Measurements from ENCODE around the gene POLR1C. TPM values are rescaled to one million over a fixed set of nuclear protein-coding genes. Genes with fewer than 3 reads are reported as not detected.

Gene POLR1C
- total and polyA plus RNA-seq, 10 of the 15 experiments (the other 5 are each of a cell fraction or from before 2014, with no cell fraction given), result 40.0 to 180 (median 66.2) TPM

DNA sequence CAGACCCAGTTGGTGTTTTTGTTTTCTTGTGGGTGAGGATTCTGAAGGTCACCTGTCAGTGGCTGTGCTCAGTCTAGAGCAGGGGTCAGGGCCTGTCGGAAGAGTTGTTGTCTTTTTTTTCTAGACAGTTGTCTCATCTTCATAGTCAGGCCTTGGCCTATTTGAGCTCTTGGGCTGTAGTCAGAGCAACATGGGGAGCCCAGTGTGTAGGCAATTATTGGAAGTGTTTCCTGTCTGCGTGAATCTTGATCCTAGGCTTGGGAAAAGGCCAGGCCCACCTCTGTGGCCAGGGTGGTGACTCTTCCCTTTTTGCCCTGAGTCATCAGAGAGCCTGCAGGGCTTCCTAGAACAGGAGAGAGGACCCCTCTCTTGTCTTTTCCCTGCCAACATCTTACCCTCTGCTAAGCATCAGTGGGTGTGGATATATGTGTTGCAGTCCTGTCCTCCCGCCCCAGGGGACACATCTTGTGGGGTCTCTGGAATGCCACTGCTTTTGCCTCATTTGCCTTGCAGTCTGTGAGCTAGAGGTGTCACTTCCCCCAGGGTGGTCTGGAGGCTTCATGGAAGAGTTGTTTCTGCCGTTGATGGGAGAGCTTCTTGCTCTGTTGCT is 28.1 kb upstream of the POLR1C start (continued):
- TF ChIP-seq, protein P1, sequence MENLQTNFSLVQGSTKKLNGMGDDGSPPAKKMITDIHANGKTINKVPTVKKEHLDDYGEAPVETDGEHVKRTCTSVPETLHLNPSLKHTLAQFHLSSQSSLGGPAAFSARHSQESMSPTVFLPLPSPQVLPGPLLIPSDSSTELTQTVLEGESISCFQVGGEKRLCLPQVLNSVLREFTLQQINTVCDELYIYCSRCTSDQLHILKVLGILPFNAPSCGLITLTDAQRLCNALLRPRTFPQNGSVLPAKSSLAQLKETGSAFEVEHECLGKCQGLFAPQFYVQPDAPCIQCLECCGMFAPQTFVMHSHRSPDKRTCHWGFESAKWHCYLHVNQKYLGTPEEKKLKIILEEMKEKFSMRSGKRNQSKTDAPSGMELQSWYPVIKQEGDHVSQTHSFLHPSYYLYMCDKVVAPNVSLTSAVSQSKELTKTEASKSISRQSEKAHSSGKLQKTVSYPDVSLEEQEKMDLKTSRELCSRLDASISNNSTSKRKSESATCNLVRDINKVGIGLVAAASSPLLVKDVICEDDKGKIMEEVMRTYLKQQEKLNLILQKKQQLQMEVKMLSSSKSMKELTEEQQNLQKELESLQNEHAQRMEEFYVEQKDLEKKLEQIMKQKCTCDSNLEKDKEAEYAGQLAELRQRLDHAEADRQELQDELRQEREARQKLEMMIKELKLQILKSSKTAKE (IDR thresholded peaks at IDR 0.05; ENCODE audit: low read depth, poor library complexity, severe bottlenecking), result no peak
- TF ChIP-seq IKZF2 (IDR thresholded peaks at IDR 0.05) (no peak), BCL11A (IDR thresholded peaks at IDR 0.05; ENCODE audit: low read depth, low read length) (no peak), ZNF24 (IDR thresholded peaks at IDR 0.05) (no peak), NR2F1 (conservative IDR thresholded peaks at IDR 0.05) (no peak)

- ChIA-PET SMC1A (ENCODE audit: uncharacterized antibody, unreplicated experiment) (interaction anchor here (0.5 to 1.5 kb wide), 3 partner anchors 9 to 125 kb away, joined by 3 read pairs; no protein-coding TSS in a partner anchor), CTCF (interaction anchor here (1.0 kb wide), 1 partner anchor 16 kb away, joined by 5 read pairs; no protein-coding TSS in a partner anchor)
- TF ChIP-seq WRNIP1 (IDR thresholded peaks at IDR 0.05; ENCODE audit: borderline replicate concordance, low read depth, low read length), result no peak
- TF ChIP-seq, protein P2, sequence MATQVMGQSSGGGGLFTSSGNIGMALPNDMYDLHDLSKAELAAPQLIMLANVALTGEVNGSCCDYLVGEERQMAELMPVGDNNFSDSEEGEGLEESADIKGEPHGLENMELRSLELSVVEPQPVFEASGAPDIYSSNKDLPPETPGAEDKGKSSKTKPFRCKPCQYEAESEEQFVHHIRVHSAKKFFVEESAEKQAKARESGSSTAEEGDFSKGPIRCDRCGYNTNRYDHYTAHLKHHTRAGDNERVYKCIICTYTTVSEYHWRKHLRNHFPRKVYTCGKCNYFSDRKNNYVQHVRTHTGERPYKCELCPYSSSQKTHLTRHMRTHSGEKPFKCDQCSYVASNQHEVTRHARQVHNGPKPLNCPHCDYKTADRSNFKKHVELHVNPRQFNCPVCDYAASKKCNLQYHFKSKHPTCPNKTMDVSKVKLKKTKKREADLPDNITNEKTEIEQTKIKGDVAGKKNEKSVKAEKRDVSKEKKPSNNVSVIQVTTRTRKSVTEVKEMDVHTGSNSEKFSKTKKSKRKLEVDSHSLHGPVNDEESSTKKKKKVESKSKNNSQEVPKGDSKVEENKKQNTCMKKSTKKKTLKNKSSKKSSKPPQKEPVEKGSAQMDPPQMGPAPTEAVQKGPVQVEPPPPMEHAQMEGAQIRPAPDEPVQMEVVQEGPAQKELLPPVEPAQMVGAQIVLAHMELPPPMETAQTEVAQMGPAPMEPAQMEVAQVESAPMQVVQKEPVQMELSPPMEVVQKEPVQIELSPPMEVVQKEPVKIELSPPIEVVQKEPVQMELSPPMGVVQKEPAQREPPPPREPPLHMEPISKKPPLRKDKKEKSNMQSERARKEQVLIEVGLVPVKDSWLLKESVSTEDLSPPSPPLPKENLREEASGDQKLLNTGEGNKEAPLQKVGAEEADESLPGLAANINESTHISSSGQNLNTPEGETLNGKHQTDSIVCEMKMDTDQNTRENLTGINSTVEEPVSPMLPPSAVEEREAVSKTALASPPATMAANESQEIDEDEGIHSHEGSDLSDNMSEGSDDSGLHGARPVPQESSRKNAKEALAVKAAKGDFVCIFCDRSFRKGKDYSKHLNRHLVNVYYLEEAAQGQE (IDR thresholded peaks at IDR 0.05; ENCODE audit: low read depth, low read length), result no peak
- TF ChIP-seq, protein P3, sequence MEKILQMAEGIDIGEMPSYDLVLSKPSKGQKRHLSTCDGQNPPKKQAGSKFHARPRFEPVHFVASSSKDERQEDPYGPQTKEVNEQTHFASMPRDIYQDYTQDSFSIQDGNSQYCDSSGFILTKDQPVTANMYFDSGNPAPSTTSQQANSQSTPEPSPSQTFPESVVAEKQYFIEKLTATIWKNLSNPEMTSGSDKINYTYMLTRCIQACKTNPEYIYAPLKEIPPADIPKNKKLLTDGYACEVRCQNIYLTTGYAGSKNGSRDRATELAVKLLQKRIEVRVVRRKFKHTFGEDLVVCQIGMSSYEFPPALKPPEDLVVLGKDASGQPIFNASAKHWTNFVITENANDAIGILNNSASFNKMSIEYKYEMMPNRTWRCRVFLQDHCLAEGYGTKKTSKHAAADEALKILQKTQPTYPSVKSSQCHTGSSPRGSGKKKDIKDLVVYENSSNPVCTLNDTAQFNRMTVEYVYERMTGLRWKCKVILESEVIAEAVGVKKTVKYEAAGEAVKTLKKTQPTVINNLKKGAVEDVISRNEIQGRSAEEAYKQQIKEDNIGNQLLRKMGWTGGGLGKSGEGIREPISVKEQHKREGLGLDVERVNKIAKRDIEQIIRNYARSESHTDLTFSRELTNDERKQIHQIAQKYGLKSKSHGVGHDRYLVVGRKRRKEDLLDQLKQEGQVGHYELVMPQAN (conservative IDR thresholded peaks at IDR 0.05), result no peak
- TF ChIP-seq EZH2 (IDR thresholded peaks at IDR 0.05; ENCODE audit: borderline replicate concordance, control insufficient read depth, low read depth, low read length), result no peak
- no peak for TF ChIP-seq SMARCA5 (IDR thresholded peaks at IDR 0.05)
- no peak for TF ChIP-seq POLR2AphosphoS2 (IDR thresholded peaks at IDR 0.05; ENCODE audit: low read depth, low read length)
- TF ChIP-seq CHD4 (IDR thresholded peaks at IDR 0.05), result no peak
- TF ChIP-seq ESRRA (IDR thresholded peaks at IDR 0.05; ENCODE audit: low read length), result no peak
- TF ChIP-seq RAD21 (IDR thresholded peaks at IDR 0.05; ENCODE audit: insufficient read depth, low read depth, low read length), result no peak
Observed at GRCh38 chr6:43489277-43490072, 27.4 kb upstream of the POLR1C start.

More at GRCh38 chr6:43489277-43490072, 27.4 kb upstream of the POLR1C start:
- RAD21 ChIA-PET (ENCODE audit: unreplicated experiment), result no interaction called here
- no TSS peak for BruUV-seq (replicated peaks)
- Histone ChIP-seq H4K20me1 (ENCODE audit: control insufficient read depth, insufficient read depth) (no peaks in the 10 kb centered on the region), H3K4me2 (ENCODE audit: control insufficient read depth, insufficient read depth) (no peak overlapping the region), H2AFZ (ENCODE audit: control insufficient read depth, low read depth, low read length) (no peak overlapping the region), H3K79me2 (ENCODE audit: control insufficient read depth, insufficient read depth, low read length) (no peaks in the 10 kb centered on the region), H3K4me1 (ENCODE audit: control insufficient read depth, insufficient read depth, low read length) (no peaks in the 10 kb centered on the region; the same call in 1 of the 2 replicates), H3K4me3 (no peak overlapping the region), H3K9me3 (replicated peaks; ENCODE audit: control insufficient read depth, insufficient read depth, low read length) (no peaks in the 10 kb centered on the region), H3K27ac (ENCODE audit: control insufficient read depth, insufficient read depth) (no peak overlapping the region), H3K27me3 (replicated peaks in 1 of 2; ENCODE audit: control insufficient read depth in 2 of 2, insufficient read depth in 2 of 2, low read length in 1 of 2) (no peaks in the 10 kb centered on the region), H3K9ac (ENCODE audit: control insufficient read depth, insufficient read depth, low read length) (no peak overlapping the region), H3K36me3 (ENCODE audit: control insufficient read depth in 2 of 2, insufficient read depth in 2 of 2, low read length in 1 of 2) (no peaks in the 10 kb centered on the region)
- no peak for DNase-seq (ENCODE audit: low read depth, low spot score)
- no peak for ATAC-seq
- FAIRE-seq, result no peak
- 90% methylated on average over 12 of the region's 12 CpGs for WGBS (ENCODE audit: insufficient coverage, insufficient replicate concordance, low lambda C conversion rate, missing lambda C conversion rate)
- in situ Hi-C loops (cut with MboI), result no loop called here
- POLR2A ChIA-PET, result interaction anchor here (0.7 kb wide), 1 partner anchor 11 kb away, joined by 3 read pairs; no protein-coding TSS in a partner anchor
- intact Hi-C loops (cut with micrococcal nuclease; ENCODE audit: unreplicated experiment), result no loop called here

Measured in GM12878 (cell line).